Measurements from ENCODE around the gene GLP2R. TPM values are rescaled to one million over a fixed set of nuclear protein-coding genes. Genes with fewer than 3 reads are reported as not detected.

GLP2R gene
- total RNA-seq, 1 donor from 2014 or later = 0.11 TPM

DNA sequence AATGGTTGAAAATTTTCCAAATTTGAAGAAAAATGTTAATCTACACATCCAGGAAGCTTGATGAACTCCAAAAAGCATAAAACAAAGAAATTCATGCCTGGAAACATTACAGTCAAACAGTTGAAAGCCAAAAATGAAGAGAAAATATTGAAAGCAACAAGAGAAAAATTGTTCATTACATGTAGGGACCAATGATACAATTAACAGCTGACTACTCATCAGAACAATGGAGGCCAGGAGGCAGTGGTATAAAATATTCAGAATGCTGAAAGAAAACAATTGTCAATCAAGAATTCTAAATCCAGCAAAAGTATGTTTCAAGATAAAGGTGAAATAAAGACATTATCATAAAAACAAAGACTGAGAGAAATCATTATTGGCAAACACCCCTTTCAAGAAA, 57.7 kb downstream of the GLP2R start:
- intact Hi-C loops (cut with DNase I) = loop anchor here (10.0 kb wide), 1 partner anchor 89 kb away; the partner anchor contains the start of gene DHRS7C
- DNase-seq = no peak
- no peak for ATAC-seq (ENCODE audit: poor library complexity)

DNA sequence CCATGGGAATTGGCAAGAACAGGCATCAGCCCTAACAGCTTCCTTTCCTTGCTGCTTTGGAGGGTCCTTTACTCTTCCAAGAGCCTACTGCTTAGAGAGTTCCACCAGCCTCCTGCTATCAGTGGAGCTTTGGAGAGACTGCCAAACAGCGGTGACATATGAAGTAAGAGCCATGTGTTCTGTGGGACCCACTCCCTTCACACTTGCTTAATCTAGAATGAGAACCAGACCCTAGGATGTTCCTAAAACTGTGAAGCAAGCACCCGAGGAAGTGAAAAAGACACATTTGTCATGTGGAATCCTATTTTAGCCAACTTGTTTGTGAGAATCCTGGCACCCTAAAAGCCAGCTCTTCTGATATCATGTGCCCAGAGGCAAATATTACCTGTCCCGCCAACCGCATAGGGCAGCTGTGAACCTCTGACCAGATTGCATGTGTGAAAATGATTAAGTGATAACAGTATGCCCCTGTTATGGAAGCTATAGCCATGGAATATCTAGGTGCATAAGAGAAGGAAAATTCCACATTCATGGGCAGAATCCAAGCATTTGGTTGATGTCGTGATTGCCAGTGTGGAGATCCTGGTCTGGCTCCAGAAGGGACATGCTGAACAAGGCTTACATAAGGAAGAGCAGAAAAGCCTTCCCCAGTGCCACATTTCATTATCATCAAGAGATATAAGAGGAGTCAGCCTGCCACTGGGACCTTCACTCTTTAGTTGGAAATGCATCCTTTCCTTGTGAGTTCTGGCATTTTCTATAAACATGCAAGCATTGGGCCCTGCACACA, 60.6 kb downstream of the GLP2R start:
- intact Hi-C loops (cut with DNase I) = loop anchor here (10.0 kb wide), 1 partner anchor 92 kb away; the partner anchor contains the start of gene DHRS7C
- DNase-seq (no peak), ATAC-seq (ENCODE audit: poor library complexity) (no peak)

DNA sequence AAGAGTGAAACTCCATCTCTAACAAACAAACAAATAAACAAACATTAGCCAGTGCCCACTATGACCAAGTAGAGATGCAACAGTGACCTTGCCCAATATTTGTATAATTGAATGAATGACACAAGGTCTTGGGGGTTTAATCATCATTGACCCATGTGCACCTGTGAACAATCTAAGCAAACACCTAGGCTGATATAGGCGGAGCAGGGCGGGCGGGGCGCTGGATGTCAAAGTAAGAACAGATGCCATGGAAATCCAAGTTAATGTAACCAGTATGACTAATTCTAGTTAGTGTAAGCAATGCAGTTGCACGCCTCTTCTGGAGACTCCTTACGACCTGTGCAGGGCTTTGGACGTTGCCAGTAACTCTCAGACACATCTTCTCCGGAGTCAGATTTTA, 61.8 kb downstream of the GLP2R start:
- intact Hi-C loops (cut with DNase I) = loop anchor here (10.0 kb wide), 1 partner anchor 93 kb away; the partner anchor contains the start of gene DHRS7C
- DNase-seq = no peak
- no peak for ATAC-seq (ENCODE audit: poor library complexity)

DNA sequence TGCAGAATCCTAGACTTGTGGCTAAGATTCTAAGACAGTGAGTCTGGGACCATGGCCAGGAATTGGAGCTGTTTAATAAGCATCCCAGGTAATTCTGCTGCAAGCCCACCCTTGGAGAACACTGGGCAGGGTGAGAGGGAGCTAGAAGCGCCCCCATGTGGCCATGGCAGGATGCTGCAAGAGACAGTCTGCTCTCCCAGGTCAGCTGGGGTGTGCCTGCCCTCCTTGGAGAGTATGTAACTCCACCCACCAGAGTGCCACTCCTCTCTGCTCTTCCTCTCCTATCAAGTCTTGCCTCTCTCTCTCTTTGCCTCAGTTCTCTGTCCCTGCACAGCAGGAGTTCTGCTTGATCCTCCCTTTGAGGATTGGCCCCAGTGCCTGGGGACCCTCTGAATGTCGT, 64.4 kb downstream of the GLP2R start:
- ATAC-seq (ENCODE audit: poor library complexity) (peak; percentile 84), DNase-seq (peak; percentile 56)
- intact Hi-C loops (cut with DNase I) = no loop called here

DNA sequence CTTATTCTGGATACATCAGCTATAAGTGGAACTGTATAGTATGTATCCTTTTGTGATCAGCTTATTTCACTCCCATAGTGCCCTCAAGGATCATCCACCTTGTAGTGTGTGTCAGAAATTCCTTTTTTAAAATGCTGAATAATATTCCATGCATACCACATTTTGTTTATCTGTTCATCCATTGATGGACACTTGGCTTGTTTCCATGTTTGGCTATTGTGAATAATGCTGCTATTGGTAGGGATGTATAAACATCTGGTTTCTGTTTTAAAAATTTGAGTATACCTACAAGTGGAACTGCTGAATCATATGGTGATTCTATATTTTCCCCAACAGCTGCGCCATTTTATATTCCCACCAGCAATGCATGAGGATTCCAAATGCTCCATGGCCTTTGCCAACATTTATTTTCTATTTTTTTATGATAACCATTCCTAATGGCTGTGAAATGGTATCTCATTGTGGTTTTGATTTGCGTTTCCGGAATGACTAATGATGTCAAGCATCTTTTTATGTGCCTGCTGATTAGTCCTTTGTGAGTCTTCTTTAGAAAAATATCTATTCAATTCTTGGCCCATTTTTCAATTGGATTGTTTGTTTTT, 67.8 kb downstream of the GLP2R start:
- ATAC-seq (ENCODE audit: poor library complexity) = no peak
- intact Hi-C loops (cut with DNase I) = no loop called here
- no peak for DNase-seq

DNA sequence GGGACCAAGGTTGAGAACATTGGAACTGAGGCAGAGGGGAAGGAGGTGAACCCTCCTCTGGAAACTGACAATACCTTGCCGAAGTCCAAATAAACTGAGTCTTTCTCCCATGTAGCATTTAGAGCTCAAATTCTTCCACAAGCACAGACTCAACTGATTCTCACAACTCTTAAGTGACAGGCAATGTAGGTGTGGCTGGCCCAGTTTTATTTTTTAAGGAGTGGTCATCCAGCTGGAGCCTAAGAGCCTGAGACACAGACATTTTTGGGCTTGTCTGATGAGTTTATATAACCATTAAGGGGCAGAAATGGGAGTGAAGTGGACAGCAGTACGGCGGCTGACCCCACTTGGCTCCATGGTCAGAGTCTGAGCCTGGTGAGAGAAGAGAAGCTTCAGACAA, 68.5 kb downstream of the GLP2R start:
- intact Hi-C loops (cut with DNase I) = no loop called here
- no peak for ATAC-seq (ENCODE audit: poor library complexity)

DNA sequence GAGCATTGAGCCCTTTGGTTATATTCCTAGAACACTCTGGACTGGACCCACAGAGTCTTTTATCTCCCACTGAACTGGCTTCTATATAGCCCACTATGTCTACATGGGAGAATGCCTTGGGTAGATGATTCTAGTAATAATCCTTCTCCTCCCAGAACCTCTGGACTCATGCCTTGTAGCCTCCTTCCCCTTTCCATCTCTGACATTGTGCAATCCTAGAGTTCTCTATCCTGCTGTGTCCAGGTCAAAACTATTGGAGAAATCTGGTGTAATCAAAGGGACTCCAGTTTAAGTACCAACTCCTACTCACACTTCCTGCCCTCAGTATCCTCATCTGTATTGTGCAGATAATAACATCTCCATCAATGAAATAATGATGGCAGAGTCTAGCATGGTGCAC, 70.2 kb downstream of the GLP2R start:
- intact Hi-C loops (cut with DNase I) = no loop called here
- ATAC-seq (ENCODE audit: poor library complexity) (no peak), DNase-seq (no peak)

More for the DNA sequence above, 68.5 kb downstream of the GLP2R start:
- DNase-seq = no peak

DNA sequence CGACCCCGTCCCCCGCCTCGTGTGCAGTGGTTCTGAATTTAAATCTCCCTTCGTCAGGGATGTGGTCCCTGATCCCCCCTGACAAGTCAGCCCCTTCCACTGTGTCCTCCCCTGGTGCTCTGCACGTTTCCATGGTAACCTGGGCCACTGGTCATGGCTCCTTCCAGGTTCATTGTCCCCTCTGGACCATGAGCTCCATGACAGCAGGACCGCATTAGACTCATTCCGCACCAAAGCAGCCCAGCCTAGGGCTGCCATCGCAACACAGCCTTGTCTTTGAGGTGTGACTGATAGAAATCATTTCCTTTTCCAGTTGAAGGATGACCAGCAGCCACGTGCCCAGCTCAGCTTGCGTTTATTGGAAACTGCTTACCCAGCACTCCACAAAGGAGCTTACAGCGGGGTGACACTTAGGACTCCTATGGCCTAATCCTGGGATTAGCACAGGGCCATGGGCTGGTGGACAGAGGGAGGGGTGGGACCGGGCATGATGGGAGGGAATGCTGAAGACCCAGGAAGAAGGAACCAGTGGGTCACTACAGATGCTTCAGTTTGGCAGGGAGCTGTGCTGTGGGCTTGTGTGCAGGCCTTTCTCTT, 71.7 kb downstream of the GLP2R start:
- intact Hi-C loops (cut with DNase I) = no loop called here
- ATAC-seq (ENCODE audit: poor library complexity) (no peak), DNase-seq (no peak)

DNA sequence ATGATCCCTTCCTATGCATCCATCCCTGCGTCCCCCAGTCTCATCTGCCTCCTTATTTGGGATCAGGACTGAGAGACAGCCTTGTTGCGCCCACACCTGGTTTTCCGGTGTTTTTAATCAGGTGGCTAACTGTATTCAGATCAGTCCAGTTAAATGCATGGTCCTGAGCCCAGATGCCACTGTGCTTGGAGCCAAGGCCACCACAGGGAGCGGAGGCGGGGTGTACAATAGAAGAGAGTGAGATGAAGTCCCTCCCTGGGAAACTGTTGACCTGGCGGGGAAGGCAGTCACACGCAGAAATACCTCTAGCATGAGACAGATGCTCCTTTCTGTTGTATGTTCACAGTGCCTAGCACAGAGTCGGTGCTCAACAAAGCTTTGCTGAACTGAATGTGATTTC, 73.1 kb downstream of the GLP2R start:
- ATAC-seq (ENCODE audit: poor library complexity) = no peak
- DNase-seq = no peak
- intact Hi-C loops (cut with DNase I) = no loop called here

DNA sequence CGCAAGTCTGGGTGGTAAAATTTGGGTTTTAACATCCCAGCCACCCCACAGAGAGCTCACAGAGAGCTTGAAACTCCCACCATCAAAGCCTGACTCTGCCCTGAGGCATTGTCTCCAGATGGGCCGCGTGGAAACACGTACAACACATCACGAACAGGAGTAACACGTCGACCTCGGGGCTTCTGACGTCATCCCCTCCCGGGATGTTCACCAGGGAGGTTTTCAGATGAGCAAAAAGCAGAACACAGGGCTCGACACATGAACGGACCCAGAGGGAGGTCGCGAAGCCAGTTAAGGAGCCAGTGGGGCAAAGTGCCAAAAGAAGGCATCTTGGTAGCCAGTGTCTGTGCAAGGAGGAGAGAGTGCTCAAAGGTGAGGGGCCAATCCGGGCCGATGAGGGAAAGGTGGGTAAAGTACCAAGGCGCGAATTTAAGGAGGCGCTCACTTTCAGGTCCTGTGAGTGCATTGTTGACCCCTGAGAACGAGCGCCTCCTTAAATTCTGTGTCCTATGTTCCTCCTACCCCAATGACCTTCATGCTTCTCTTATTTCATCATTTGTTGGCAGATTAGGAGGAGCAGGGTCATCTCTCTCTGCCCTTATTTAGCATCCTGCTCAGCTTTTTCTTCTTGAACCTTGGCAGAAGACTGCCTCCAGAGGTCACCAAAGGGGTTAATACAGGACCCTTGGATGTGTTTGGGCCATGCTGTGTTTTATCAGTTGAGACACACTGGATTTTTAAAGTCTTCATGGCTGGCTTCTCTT, 73.7 kb downstream of the GLP2R start:
- ATAC-seq (ENCODE audit: poor library complexity) = peak; percentile 31
- intact Hi-C loops (cut with DNase I) = loop anchor here (10.0 kb wide), 1 partner anchor 165 kb away; no protein-coding TSS in a partner anchor
- DNase-seq = peak; percentile 47

DNA sequence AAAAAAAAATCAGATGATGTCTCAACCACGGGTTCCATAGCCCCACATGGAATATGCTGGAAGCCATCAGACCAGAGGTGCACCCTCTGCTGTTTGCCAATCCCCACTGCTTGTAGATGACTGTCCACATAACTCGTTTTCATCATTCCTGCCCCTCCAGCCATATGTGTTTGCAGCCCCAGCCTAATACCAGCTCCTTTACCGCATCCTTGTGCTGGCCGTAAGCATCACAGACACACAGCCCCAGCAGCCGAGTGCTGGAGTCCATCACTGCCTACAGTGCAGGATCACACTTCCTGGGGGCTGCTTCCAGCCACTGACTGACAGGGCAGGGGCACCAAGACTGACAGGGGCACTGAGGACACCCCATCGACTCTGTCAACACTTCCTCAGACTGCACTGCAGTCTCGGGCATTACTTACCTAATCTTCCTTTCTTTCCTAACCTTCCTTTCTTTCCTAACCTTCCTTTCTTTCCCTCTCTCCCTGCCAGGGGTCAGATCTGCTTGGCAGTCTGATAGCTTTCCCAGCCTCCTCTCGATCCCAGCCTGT, 74.4 kb downstream of the GLP2R start:
- DNase-seq (no peak), ATAC-seq (ENCODE audit: poor library complexity) (peak; percentile 28)
- intact Hi-C loops (cut with DNase I) = loop anchor here (10.0 kb wide), 1 partner anchor 165 kb away; no protein-coding TSS in a partner anchor

DNA sequence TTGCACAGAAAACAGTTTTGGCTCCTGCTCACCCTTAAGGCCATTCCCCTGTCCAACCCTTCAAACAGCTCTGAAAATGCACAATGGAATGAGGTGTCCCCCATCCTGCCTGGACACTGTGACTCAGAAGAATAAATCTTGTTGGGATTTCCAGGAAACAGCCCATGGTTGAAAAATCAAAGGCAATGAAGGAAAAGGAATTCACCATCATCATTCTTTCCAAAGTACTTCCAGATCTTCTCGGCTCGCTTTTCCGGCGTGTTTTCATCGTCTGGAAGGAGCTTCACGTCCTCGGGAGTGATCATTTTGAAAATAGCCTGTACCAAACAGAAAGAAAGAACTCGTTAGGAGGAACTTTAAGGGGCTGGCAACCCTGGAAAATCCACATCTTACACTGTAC, 75.1 kb downstream of the GLP2R start:
- no peak for ATAC-seq (ENCODE audit: poor library complexity)
- DNase-seq = no peak
- intact Hi-C loops (cut with DNase I) = loop anchor here (10.0 kb wide), 1 partner anchor 166 kb away; no protein-coding TSS in a partner anchor

DNA sequence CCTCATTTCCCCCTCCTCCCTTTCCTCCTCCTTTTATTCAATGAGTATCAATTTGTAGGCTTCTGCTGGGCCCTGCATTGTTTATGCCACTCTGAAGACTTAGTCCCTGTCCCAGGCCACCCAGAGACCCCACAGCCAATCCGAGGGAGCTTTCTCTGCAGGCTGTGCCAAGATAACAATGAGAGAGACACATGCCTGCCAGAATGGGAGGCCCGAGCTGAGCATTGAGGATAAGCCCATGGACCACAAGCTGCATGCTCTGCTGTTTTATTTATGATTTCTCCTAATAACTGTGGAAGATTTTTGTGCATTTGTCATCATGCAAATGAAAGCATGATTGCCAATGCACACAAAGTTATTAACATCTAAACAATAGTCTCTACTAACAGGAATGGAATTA, 76.4 kb downstream of the GLP2R start:
- intact Hi-C loops (cut with DNase I) = loop anchor here (10.0 kb wide), 1 partner anchor 167 kb away; no protein-coding TSS in a partner anchor
- no peak for ATAC-seq (ENCODE audit: poor library complexity)
- DNase-seq = no peak

DNA sequence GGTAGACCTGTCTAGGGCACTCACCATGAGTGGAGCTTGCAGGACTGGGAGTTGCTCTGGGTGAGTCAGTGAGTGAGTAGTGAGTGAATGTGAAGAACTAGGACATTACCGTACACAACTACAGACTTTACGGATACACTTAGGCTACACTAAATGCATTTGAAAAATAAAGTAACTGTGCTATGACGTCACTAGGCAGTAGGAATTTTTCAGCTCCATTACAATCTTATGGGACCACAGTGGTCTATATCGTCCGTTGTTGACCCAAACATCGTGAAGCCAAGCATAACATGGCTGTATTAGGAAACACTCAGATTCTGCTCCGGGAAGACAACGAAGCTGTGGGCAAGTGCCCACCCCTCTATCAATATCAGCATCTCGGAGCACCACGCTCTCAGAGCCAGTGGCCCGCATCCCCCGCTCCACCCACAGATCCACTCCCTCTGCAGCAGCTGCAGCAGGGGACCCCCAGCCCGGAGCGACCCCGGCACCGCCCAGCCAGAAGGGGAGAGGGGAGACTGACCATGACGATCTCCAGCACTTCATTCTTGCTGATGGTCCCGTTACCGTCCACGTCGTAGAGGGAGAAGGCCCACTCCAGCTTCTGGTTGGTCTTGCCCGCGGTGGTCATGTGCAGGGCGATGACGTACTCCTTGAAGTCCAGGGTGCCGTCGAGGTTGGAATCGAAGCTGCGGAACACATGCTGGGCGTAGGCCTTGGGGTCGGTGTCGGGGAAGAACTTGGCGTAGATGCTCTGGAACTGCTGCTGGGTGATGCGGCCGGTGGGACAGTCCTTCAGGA, 78.8 kb downstream of the GLP2R start:
- ATAC-seq (ENCODE audit: poor library complexity) (no peak), DNase-seq (no peak)
- intact Hi-C loops (cut with DNase I) = loop anchor here (10.0 kb wide), 1 partner anchor 170 kb away; no protein-coding TSS in a partner anchor

DNA sequence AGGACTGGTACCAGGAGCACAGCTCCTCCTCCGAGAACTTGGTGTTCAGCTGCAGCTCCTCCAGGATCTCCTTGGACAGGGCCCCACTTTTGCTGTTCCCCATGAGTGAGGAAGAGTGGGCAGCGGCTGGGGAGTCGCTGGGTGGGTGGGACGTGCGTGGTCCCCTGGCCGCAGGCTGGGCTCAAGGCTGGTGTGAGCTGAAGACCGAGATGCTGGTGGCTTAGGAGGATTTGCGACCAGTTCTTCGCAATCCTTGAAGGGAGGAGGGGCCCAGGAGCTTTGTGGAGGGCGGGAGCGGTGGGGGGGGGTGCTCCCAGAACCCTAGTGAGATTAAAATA, 79.3 kb downstream of the GLP2R start, which contains the start of gene RCVRN:
RCVRN (minus strand) TSS at position 194 of the 338 bp plus-strand sequence; CDS start at position 103, 91 bp downstream.
- no peak for ATAC-seq (ENCODE audit: poor library complexity)
- intact Hi-C loops (cut with DNase I) = loop anchor here (10.0 kb wide), 1 partner anchor 170 kb away; no protein-coding TSS in a partner anchor
- no peak for DNase-seq

DNA sequence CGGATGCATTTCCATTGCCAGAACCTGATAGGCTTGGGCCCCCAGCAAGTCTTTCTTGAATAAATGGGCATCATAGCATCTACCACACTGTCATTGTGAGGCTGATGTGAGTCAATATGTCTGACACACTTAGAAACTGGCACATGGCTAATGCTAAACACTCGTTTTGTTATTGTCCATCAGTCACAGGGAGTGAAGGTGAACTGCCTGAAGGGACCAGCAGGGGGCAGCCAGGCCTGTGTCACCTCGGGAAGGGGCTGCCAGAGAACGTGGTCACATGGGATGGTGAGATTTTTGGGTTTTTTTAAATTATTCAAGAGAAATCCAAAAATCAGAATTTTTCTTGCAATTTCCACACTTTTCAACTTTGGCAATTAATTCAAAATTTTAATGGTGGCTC, 80.2 kb downstream of the GLP2R start:
- DNase-seq (peak; percentile 70), ATAC-seq (ENCODE audit: poor library complexity) (peak; percentile 44)
- intact Hi-C loops (cut with DNase I) = loop anchor here (10.0 kb wide), 1 partner anchor 171 kb away; no protein-coding TSS in a partner anchor

DNA sequence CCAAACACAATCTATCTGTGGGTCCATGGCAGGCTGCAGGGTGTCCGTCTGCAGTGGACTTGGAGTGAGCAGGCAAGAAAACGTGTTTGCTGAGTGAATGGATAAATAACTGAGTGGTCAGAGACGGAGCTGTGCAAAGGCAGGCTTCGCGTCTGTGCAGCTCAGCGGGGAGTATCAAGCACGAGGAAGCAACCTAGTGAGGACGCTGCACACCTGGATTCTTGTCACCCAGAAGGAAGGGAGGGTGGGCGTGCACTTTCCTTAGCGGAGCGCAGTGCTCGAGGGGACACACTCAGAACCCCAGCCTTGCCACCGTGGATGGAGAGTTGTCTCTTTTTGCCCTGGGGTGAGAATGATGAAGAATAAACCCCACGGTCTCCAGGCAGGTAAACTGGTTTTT, 80.9 kb downstream of the GLP2R start:
- no peak for DNase-seq
- intact Hi-C loops (cut with DNase I) = loop anchor here (10.0 kb wide), 1 partner anchor 172 kb away; no protein-coding TSS in a partner anchor

More for the DNA sequence above, 80.9 kb downstream of the GLP2R start:
- no peak for ATAC-seq (ENCODE audit: poor library complexity)
